Glutamatergic neuron (in vitro differentiated cells): Measurements from ENCODE around the gene LYL1. TPM values are rescaled to one million over a fixed set of nuclear protein-coding genes. Genes with fewer than 3 reads are reported as not detected.

ENCODE experiments used
- DNase-seq: peaks from one replicate; pipeline ENCODE4 v3.0.0; 2022
- H3K27ac Mint-ChIP-seq: one replicate; pipeline ENCODE4 v1.8.0; 2020; ENCODE audit warnings: mild to moderate bottlenecking, mixed read lengths, inconsistent platforms; ENCODE audit not compliant: unreplicated experiment
- H3K27me3 Mint-ChIP-seq: one replicate; pipeline ENCODE4 v1.8.0; 2020; ENCODE audit warnings: mild to moderate bottlenecking, moderate library complexity, mixed read lengths, inconsistent platforms; ENCODE audit not compliant: unreplicated experiment
- H3K36me3 Mint-ChIP-seq: one replicate; pipeline ENCODE4 v1.8.0; 2020; ENCODE audit warnings: mild to moderate bottlenecking, mixed read lengths, inconsistent platforms; ENCODE audit not compliant: unreplicated experiment
- H3K4me1 Mint-ChIP-seq: one replicate; pipeline ENCODE4 v1.8.0; 2020; ENCODE audit warnings: mild to moderate bottlenecking, low read depth, mixed read lengths, inconsistent platforms; ENCODE audit not compliant: unreplicated experiment
- H3K4me3 Mint-ChIP-seq: one replicate; pipeline ENCODE4 v1.8.0; 2020; ENCODE audit warnings: mild to moderate bottlenecking, mixed read lengths, inconsistent platforms; ENCODE audit not compliant: unreplicated experiment
- H3K9me3 Mint-ChIP-seq: one replicate; pipeline ENCODE4 v1.8.0; 2020; ENCODE audit warnings: mild to moderate bottlenecking, moderate library complexity, mixed read lengths, inconsistent platforms; ENCODE audit not compliant: unreplicated experiment
- CTCF ChIP-seq: fragments of 200-600 bp; sonication (generic); IDR thresholded peaks from one replicate; pipeline ENCODE4 v1.5.0; 2021; ENCODE audit not compliant: partially characterized antibody, unreplicated experiment
- total RNA-seq: library from RNA; stranded (reverse); fragmentation: NEBNext Ultra II Directional; extraction: Animal tissue kit (Norgen Biotek cat#: 25700); gene quantifications from one replicate; pipeline ENCODE4 v1.2.1, GENCODE V29; 2021; ENCODE audit not compliant: unreplicated experiment

Gene LYL1
- total RNA-seq, 1 donor from 2014 or later = 1.3 TPM

- Mint-ChIP-seq H3K4me3 (peak overlapping the region; percentile 80), H3K9me3 (peaks cover 7% of the 10 kb centered on the region), H3K27me3 (peaks cover 10% of the 10 kb centered on the region), H3K27ac (peak overlapping the region; percentile 85), H3K36me3 (no peaks in the 10 kb centered on the region), H3K4me1 (peaks cover 10% of the 10 kb centered on the region)
- DNase-seq = peak; percentile 59
- TF ChIP-seq CTCF = no peak
Measured at GRCh38 chr19:13095393-13095784, 7.3 kb downstream of the LYL1 start.

GRCh38 chr19:13094771-13095392 is 7.8 kb downstream of the LYL1 start:
- Mint-ChIP-seq H3K4me1 (peaks cover 10% of the 10 kb centered on the region), H3K9me3 (peaks cover 4% of the 10 kb centered on the region), H3K4me3 (peak overlapping the region; percentile 75), H3K27me3 (peaks cover 5% of the 10 kb centered on the region), H3K36me3 (no peaks in the 10 kb centered on the region), H3K27ac (peak overlapping the region; percentile 75)
- TF ChIP-seq CTCF = no peak
- peak; percentile 53 for DNase-seq

GRCh38 chr19:13094106-13094504 is 8.6 kb downstream of the LYL1 start:
- Mint-ChIP-seq H3K27ac (no peak overlapping the region), H3K36me3 (no peaks in the 10 kb centered on the region), H3K27me3 (peaks cover 4% of the 10 kb centered on the region), H3K4me1 (peaks cover 10% of the 10 kb centered on the region), H3K9me3 (peaks cover 4% of the 10 kb centered on the region), H3K4me3 (no peak overlapping the region)
- no peak for DNase-seq
- TF ChIP-seq CTCF = peak; percentile 69

GRCh38 chr19:13093407-13094105 is 9.1 kb downstream of the LYL1 start:
- Mint-ChIP-seq H3K27me3 (peaks cover 6% of the 10 kb centered on the region), H3K27ac (no peak overlapping the region), H3K36me3 (no peaks in the 10 kb centered on the region), H3K9me3 (peaks cover 4% of the 10 kb centered on the region), H3K4me3 (no peak overlapping the region), H3K4me1 (peaks cover 10% of the 10 kb centered on the region)
- TF ChIP-seq CTCF = peak; percentile 99
- peak; percentile 86 for DNase-seq

GRCh38 chr19:13092606-13093235 is 9.9 kb downstream of the LYL1 start:
- no peak overlapping the region for H3K27ac Mint-ChIP-seq
- no peak for TF ChIP-seq CTCF
- no peaks in the 10 kb centered on the region for H3K36me3 Mint-ChIP-seq
- no peak for DNase-seq
- peaks cover 10% of the 10 kb centered on the region for H3K4me1 Mint-ChIP-seq
- no peak overlapping the region for H3K4me3 Mint-ChIP-seq
- H3K27me3 Mint-ChIP-seq = peaks cover 8% of the 10 kb centered on the region
- H3K9me3 Mint-ChIP-seq = peaks cover 4% of the 10 kb centered on the region
